HuH-7.5 (cell line): Measurements from ENCODE around the gene LRRC39.
A peak's percentile ranks its signal among the peaks of the same experiment; 100 is the strongest.

Experiments used
- DNase-seq: peaks from one replicate; pipeline ENCODE4 v3.0.0; 2011; ENCODE audit warnings: low spot score

The LRRC39 gene

GRCh38 chr1:100146958-100147357 lies 31.1 kb downstream of the LRRC39 start:
- DNase-seq: no peak

- no peak for DNase-seq
Measured at GRCh38 chr1:100145116-100145515, 32.9 kb downstream of the LRRC39 start.

- no peak for DNase-seq
Measured at GRCh38 chr1:100142343-100142742, 35.7 kb downstream of the LRRC39 start.

- DNase-seq: no peak
Measured at GRCh38 chr1:100141192-100141591, 36.9 kb downstream of the LRRC39 start.

GRCh38 chr1:100137602-100138001 lies 40.5 kb downstream of the LRRC39 start:
- no peak for DNase-seq

GRCh38 chr1:100134872-100135271 lies 43.2 kb downstream of the LRRC39 start:
- DNase-seq: no peak

- peak; percentile 33 for DNase-seq
Measured at GRCh38 chr1:100132566-100133477, 45.2 kb downstream of the LRRC39 start, which contains the start of the genes SASS6 and TRMT13. Gene SASS6, minus strand, starts transcription at chr1:100132930. Its CDS starts 116 bp downstream, at chr1:100132814. Gene TRMT13, plus strand, starts transcription at chr1:100133163. Its CDS starts 6 bp downstream, at chr1:100133169.

- no peak for DNase-seq
Measured at GRCh38 chr1:100131623-100132022, 46.4 kb downstream of the LRRC39 start.

GRCh38 chr1:100130552-100131077 lies 47.4 kb downstream of the LRRC39 start:
- DNase-seq: no peak

- DNase-seq: no peak
Measured at GRCh38 chr1:100127226-100127625, 50.8 kb downstream of the LRRC39 start.

- no peak for DNase-seq
Measured at GRCh38 chr1:100122177-100122576, 55.9 kb downstream of the LRRC39 start.

GRCh38 chr1:100115524-100115923 lies 62.5 kb downstream of the LRRC39 start:
- DNase-seq: no peak

- no peak for DNase-seq
Measured at GRCh38 chr1:100109554-100110066, 68.4 kb downstream of the LRRC39 start.

- DNase-seq: no peak
Measured at GRCh38 chr1:100107696-100108095, 70.4 kb downstream of the LRRC39 start.

GRCh38 chr1:100101564-100101963 lies 76.5 kb downstream of the LRRC39 start:
- no peak for DNase-seq

GRCh38 chr1:100100202-100100601 lies 77.9 kb downstream of the LRRC39 start:
- no peak for DNase-seq
